ENCODE results near the gene SRRM5. TPM values are rescaled to one million over a fixed set of nuclear protein-coding genes. Genes with fewer than 3 reads are reported as not detected.
A peak's percentile ranks its signal among the peaks of the same experiment; 100 is the strongest.

The SRRM5 gene
- total RNA-seq, 1 experiment from 2014 or later = not detected

DNA sequence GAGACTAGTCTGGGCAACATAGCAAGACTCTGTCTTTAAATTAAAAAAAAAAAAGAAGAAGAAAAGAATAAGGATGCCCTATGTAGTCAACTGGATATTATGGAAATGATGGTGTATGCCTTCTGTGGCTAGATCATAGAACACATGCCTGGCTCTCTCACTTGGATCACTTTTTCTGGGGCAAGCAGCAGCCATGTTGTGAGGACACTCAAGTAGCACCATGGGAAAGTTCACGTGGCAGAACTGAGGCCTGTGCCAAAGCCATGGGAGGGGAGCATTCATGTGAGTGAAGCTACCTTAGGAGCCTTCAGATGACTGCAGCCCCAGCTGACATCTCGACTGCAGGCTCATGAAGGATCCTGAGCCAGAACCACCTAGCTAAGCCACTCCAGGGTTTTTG, 46.1 kb downstream of the SRRM5 start:
- POLR2A ChIA-PET = no interaction called here

DNA sequence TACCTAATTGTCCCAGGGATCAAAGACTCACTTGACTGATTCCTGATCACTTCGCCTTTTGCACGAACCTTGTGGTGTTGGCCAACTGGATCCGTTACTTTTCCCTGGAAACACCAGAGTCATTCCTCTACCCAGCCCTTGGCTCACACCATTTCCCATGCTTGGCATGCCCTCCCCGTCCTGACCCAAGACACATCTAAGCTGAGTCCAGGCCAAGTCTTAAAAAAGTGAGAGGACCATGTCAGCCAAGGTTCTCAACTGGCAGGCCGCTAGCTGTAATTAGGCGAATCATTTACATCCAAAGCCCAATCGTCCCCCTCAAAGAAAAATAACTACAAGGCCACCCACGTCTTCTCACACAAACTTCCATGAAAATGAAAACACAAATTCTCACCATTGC, 46.6 kb downstream of the SRRM5 start:
- Histone ChIP-seq H3K9ac (ENCODE audit: low read length) (no peak overlapping the region), H3K36me3 (ENCODE audit: control insufficient read depth in 1 of 2, insufficient read depth in 2 of 2, low read length in 2 of 2) (peaks cover 17 to 72% of the 10 kb centered on the region in 2 experiments), H3K27me3 (ENCODE audit: insufficient read depth, low read length) (no peaks in the 10 kb centered on the region), H3K9me3 (ENCODE audit: control insufficient read depth in 1 of 2, insufficient read depth in 1 of 2, low read depth in 1 of 2, low read length in 2 of 2) (peaks cover 0 to 11% of the 10 kb centered on the region in 2 experiments; a peak in 1 of 4 replicates), H3K9me2 (ENCODE audit: insufficient read depth) (no peaks in the 10 kb centered on the region), H3K4me2 (ENCODE audit: low read length) (no peak overlapping the region), H3K27ac (ENCODE audit: low read depth, low read length) (no peak overlapping the region), H3K79me2 (ENCODE audit: insufficient read depth, low read length) (peaks cover 28% of the 10 kb centered on the region; the same call in 1 of the 2 replicates), H2AFZ (ENCODE audit: low read depth, low read length, poor library complexity, severe bottlenecking) (no peak overlapping the region), H4K20me1 (ENCODE audit: insufficient read depth) (no peaks in the 10 kb centered on the region), H3K4me3 (replicated peaks in 1 of 2; ENCODE audit: low read depth in 1 of 2, low read length in 2 of 2) (no peak overlapping the region), H3K4me1 (ENCODE audit: control insufficient read depth in 1 of 2, insufficient read depth in 2 of 2, low read length in 2 of 2) (no peaks in the 10 kb centered on the region)
- ChIA-PET POLR2A (interaction anchor here (1.1 to 1.4 kb wide), 2 partner anchors 10 to 12 kb away, joined by 3 to 4 read pairs; partner anchors contain the start of gene PLAUR), RAD21 (ENCODE audit: low non-redundant PET in 1 of 2, low total read pairs in 2 of 2, uncharacterized antibody in 2 of 2, unreplicated experiment in 2 of 2) (no interaction called here), CTCF (interaction anchor here (1.9 kb wide), 1 partner anchor 10 kb away, joined by 5 read pairs; no protein-coding TSS in a partner anchor)
- no peak for DNase-seq (ENCODE audit: low read depth, low spot score)
- no TSS peak for BruUV-seq (replicated peaks)
- no peak for ATAC-seq
- intact Hi-C loops (cut with micrococcal nuclease) = no loop called here
- TF ChIP-seq POLR2AphosphoS5 (IDR thresholded peaks at IDR 0.05; ENCODE audit: low read depth, low read length) (no peak; the same call in 1 of the 2 replicates), EGR1 (IDR thresholded peaks at IDR 0.05; ENCODE audit: low read depth) (no peak), ELF1 (IDR thresholded peaks at IDR 0.05; ENCODE audit: borderline replicate concordance, low read depth) (no peak), YY1 (IDR thresholded peaks at IDR 0.05; ENCODE audit: extremely low read depth, insufficient replicate concordance, low read depth, low read length) (no peak), JUND (IDR thresholded peaks at IDR 0.05) (no peak), SRF (IDR thresholded peaks at IDR 0.05; ENCODE audit: low read depth) (no peak)

More for the DNA sequence above, 46.1 kb downstream of the SRRM5 start:
- intact Hi-C loops (cut with micrococcal nuclease) = no loop called here
- Histone ChIP-seq H4K20me1 (ENCODE audit: insufficient read depth) (no peaks in the 10 kb centered on the region), H3K27ac (ENCODE audit: low read depth, low read length) (no peak overlapping the region), H3K9me2 (ENCODE audit: insufficient read depth) (no peaks in the 10 kb centered on the region), H3K9ac (ENCODE audit: low read length) (no peak overlapping the region), H3K4me1 (ENCODE audit: control insufficient read depth in 1 of 2, insufficient read depth in 2 of 2, low read length in 2 of 2) (no peaks in the 10 kb centered on the region), H2AFZ (ENCODE audit: low read depth, low read length, poor library complexity, severe bottlenecking) (no peak overlapping the region), H3K4me2 (ENCODE audit: low read length) (no peak overlapping the region), H3K4me3 (replicated peaks in 1 of 2; ENCODE audit: low read depth in 1 of 2, low read length in 2 of 2) (no peak overlapping the region), H3K36me3 (ENCODE audit: control insufficient read depth in 1 of 2, insufficient read depth in 2 of 2, low read length in 2 of 2) (peaks cover 19 to 77% of the 10 kb centered on the region in 2 experiments), H3K9me3 (ENCODE audit: control insufficient read depth in 1 of 2, insufficient read depth in 1 of 2, low read depth in 1 of 2, low read length in 2 of 2) (peaks cover 0 to 11% of the 10 kb centered on the region in 2 experiments; a peak in 1 of 4 replicates), H3K79me2 (ENCODE audit: insufficient read depth, low read length) (peaks cover 28% of the 10 kb centered on the region; the same call in 1 of the 2 replicates), H3K27me3 (ENCODE audit: insufficient read depth, low read length) (no peaks in the 10 kb centered on the region)
- no peak for TF ChIP-seq EZH2phosphoT487 (IDR thresholded peaks at IDR 0.05; ENCODE audit: borderline replicate concordance)
- TF ChIP-seq YY1 (IDR thresholded peaks at IDR 0.05; ENCODE audit: extremely low read depth, insufficient replicate concordance, low read depth, low read length) = peak; percentile 41
- no peak for TF ChIP-seq FOSL1 (IDR thresholded peaks at IDR 0.05; ENCODE audit: low read depth)
- ChIA-PET RAD21 (ENCODE audit: low non-redundant PET in 1 of 2, low total read pairs in 2 of 2, uncharacterized antibody in 2 of 2, unreplicated experiment in 2 of 2) (no interaction called here), CTCF (interaction anchor here (1.9 kb wide), 1 partner anchor 10 kb away, joined by 5 read pairs; no protein-coding TSS in a partner anchor)
- ATAC-seq = no peak
- BruUV-seq (replicated peaks) = no TSS peak
- DNase-seq (ENCODE audit: low read depth, low spot score) = no peak

All from HCT116 (cell line).